ENCODE measurements around the gene GPR179. TPM values are rescaled to one million over a fixed set of nuclear protein-coding genes. Genes with fewer than 3 reads are reported as not detected.

GPR179 gene
- total RNA-seq, 1 donor from 2014 or later: 1.2 TPM

- FAIRE-seq (no peak), DNase-seq (ENCODE audit: low spot score in 2 of 2) (no peak)
Measured at GRCh38 chr17:38344420-38344745, 627 bp upstream of the GPR179 start.

- DNase-seq (ENCODE audit: low spot score in 2 of 2): no peak
- no peak for FAIRE-seq
Measured at GRCh38 chr17:38342886-38343607, 709 bp downstream of the GPR179 start.

GRCh38 chr17:38341035-38341721 lies 2.6 kb downstream of the GPR179 start:
- FAIRE-seq (no peak), DNase-seq (ENCODE audit: low spot score in 2 of 2) (peak; percentile 60 to 65)

GRCh38 chr17:38339891-38340290 lies 3.9 kb downstream of the GPR179 start:
- DNase-seq (ENCODE audit: low spot score in 2 of 2) (no peak), FAIRE-seq (no peak)

- no peak for FAIRE-seq
- DNase-seq (ENCODE audit: low spot score in 2 of 2): no peak
Measured at GRCh38 chr17:38338535-38338934, 5.2 kb downstream of the GPR179 start.

GRCh38 chr17:38338053-38338452 lies 5.7 kb downstream of the GPR179 start:
- FAIRE-seq (no peak), DNase-seq (ENCODE audit: low spot score in 2 of 2) (no peak)

GRCh38 chr17:38336838-38337237 lies 6.9 kb downstream of the GPR179 start:
- FAIRE-seq (no peak), DNase-seq (ENCODE audit: low spot score in 2 of 2) (no peak)

- DNase-seq (ENCODE audit: low spot score in 2 of 2) (no peak), FAIRE-seq (no peak)
Measured at GRCh38 chr17:38334480-38335364, 9.0 kb downstream of the GPR179 start.

- DNase-seq (ENCODE audit: low spot score in 2 of 2): no peak
- no peak for FAIRE-seq
Measured at GRCh38 chr17:38333635-38334295, 10.0 kb downstream of the GPR179 start.

GRCh38 chr17:38332735-38333134 lies 11.0 kb downstream of the GPR179 start:
- FAIRE-seq (no peak), DNase-seq (ENCODE audit: low spot score in 2 of 2) (no peak)

- DNase-seq (ENCODE audit: low spot score in 2 of 2) (no peak), FAIRE-seq (no peak)
Measured at GRCh38 chr17:38330941-38331411, 12.8 kb downstream of the GPR179 start.

GRCh38 chr17:38329808-38330730 lies 13.7 kb downstream of the GPR179 start:
- FAIRE-seq (no peak), DNase-seq (ENCODE audit: low spot score in 2 of 2) (no peak)

- DNase-seq (ENCODE audit: low spot score in 2 of 2) (no peak), FAIRE-seq (no peak)
Measured at GRCh38 chr17:38329284-38329683, 14.5 kb downstream of the GPR179 start.

- no peak for DNase-seq (ENCODE audit: low spot score in 2 of 2)
- no peak for FAIRE-seq
Measured at GRCh38 chr17:38328620-38329019, 15.1 kb downstream of the GPR179 start.

- no peak for FAIRE-seq
- no peak for DNase-seq (ENCODE audit: low spot score in 2 of 2)
Measured at GRCh38 chr17:38327936-38328335, 15.8 kb downstream of the GPR179 start.

GRCh38 chr17:38326996-38327792 lies 16.6 kb downstream of the GPR179 start:
- FAIRE-seq (no peak), DNase-seq (ENCODE audit: low spot score in 2 of 2) (no peak)

GRCh38 chr17:38325221-38325851 lies 18.4 kb downstream of the GPR179 start:
- FAIRE-seq (no peak), DNase-seq (ENCODE audit: low spot score in 2 of 2) (no peak)

- DNase-seq (ENCODE audit: low spot score in 2 of 2) (no peak), FAIRE-seq (no peak)
Measured at GRCh38 chr17:38324772-38325171, 19.0 kb downstream of the GPR179 start.

Measured in frontal cortex (tissue), 4 donors.